ENCODE data around the gene CNKSR1. TPM values are rescaled to one million over a fixed set of nuclear protein-coding genes. Genes with fewer than 3 reads are reported as not detected.
A peak's percentile ranks its signal among the peaks of the same experiment; 100 is the strongest.

CNKSR1 gene
- total and polyA plus RNA-seq, 2 of the 13 experiments (the other 11 are each of a cell fraction or from before 2014, with no cell fraction given): 3.4 to 8.9 TPM

DNA sequence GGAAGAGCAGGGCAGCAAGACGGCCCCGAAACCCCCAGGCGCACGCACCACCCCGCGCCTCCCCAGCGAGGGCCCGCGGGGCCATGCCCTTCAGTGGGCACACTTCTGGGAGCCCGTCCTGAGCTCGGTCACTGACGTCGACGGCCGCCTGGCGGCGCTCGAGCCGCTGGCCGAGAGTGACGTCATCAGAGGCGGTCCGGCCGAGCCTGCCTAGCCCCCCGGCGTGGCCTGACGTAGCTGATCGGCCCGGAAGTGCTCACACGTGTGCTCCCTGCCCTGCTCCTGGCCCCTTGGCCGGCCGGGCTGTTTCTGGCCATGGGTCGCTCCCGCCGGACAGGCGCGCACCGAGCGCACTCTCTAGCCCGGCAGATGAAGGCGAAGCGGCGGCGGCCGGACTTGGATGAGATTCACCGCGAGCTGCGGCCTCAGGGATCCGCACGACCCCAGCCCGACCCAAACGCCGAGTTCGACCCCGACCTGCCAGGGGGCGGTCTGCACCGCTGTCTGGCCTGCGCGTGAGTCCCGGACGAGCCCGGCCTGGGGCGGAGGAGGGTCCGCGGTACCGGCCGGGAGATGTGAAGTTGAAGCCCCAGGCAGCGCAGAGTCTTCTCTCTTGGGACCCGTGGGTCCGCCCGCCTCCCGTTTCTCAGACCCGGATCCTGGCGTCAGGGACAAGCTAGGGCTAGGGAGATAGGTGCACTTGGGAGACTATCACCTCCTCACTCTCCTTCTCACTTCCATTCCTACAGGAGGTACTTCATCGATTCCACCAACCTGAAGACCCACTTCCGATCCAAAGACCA lies 7.4 kb upstream of the CNKSR1 start, which contains the start of gene ZNF593 (continued):
- TF ChIP-seq, protein P1, sequence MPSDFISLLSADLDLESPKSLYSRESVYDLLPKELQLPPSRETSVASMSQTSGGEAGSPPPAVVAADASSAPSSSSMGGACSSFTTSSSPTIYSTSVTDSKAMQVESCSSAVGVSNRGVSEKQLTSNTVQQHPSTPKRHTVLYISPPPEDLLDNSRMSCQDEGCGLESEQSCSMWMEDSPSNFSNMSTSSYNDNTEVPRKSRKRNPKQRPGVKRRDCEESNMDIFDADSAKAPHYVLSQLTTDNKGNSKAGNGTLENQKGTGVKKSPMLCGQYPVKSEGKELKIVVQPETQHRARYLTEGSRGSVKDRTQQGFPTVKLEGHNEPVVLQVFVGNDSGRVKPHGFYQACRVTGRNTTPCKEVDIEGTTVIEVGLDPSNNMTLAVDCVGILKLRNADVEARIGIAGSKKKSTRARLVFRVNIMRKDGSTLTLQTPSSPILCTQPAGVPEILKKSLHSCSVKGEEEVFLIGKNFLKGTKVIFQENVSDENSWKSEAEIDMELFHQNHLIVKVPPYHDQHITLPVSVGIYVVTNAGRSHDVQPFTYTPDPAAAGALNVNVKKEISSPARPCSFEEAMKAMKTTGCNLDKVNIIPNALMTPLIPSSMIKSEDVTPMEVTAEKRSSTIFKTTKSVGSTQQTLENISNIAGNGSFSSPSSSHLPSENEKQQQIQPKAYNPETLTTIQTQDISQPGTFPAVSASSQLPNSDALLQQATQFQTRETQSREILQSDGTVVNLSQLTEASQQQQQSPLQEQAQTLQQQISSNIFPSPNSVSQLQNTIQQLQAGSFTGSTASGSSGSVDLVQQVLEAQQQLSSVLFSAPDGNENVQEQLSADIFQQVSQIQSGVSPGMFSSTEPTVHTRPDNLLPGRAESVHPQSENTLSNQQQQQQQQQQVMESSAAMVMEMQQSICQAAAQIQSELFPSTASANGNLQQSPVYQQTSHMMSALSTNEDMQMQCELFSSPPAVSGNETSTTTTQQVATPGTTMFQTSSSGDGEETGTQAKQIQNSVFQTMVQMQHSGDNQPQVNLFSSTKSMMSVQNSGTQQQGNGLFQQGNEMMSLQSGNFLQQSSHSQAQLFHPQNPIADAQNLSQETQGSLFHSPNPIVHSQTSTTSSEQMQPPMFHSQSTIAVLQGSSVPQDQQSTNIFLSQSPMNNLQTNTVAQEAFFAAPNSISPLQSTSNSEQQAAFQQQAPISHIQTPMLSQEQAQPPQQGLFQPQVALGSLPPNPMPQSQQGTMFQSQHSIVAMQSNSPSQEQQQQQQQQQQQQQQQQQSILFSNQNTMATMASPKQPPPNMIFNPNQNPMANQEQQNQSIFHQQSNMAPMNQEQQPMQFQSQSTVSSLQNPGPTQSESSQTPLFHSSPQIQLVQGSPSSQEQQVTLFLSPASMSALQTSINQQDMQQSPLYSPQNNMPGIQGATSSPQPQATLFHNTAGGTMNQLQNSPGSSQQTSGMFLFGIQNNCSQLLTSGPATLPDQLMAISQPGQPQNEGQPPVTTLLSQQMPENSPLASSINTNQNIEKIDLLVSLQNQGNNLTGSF (CRISPR knock-in tag; IDR thresholded peaks at IDR 0.05): peak; percentile 56; the same call in 1 of the 2 replicates
- TF ChIP-seq, protein P2, sequence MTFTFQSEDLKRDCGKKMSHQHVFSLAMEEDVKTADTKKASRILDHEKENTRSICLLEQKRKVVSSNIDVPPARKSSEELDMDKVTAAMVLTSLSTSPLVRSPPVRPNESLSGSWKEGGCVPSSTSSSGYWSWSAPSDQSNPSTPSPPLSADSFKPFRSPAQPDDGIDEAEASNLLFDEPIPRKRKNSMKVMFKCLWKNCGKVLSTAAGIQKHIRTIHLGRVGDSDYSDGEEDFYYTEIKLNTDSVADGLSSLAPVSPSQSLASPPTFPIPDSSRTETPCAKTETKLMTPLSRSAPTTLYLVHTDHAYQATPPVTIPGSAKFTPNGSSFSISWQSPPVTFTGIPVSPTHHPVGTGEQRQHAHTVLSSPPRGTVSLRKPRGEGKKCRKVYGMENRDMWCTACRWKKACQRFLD (CRISPR knock-in tag; IDR thresholded peaks at IDR 0.05; ENCODE audit: borderline replicate concordance): peak; percentile 89; the same call in 1 of the 2 replicates
- TF ChIP-seq JDP2 (CRISPR knock-in tag; IDR thresholded peaks at IDR 0.05; ENCODE audit: borderline replicate concordance) (no peak; the same call in 1 of the 2 replicates), ZFP90 (CRISPR knock-in tag; IDR thresholded peaks at IDR 0.05; ENCODE audit: borderline replicate concordance) (peak; percentile 97), ZNF780A (CRISPR knock-in tag; IDR thresholded peaks at IDR 0.05) (0 out of 2 replicates have a peak, but pooled peaks have one; percentile 71), GABPB1 (CRISPR knock-in tag; IDR thresholded peaks at IDR 0.05) (peak; percentile 98), ZNF142 (CRISPR knock-in tag; IDR thresholded peaks at IDR 0.05) (peak; percentile 93), BORCS8-MEF2B (CRISPR knock-in tag; IDR thresholded peaks at IDR 0.05) (peak; percentile 90; the same call in 1 of the 2 replicates), GRHL1 (CRISPR knock-in tag; conservative IDR thresholded peaks at IDR 0.05) (no peak), FOXC1 (CRISPR knock-in tag; IDR thresholded peaks at IDR 0.05; ENCODE audit: borderline replicate concordance) (peak; percentile 86), ZNF629 (CRISPR knock-in tag; conservative IDR thresholded peaks at IDR 0.05) (peak; percentile 59; the same call in 1 of the 2 replicates), ZNF430 (CRISPR knock-in tag; IDR thresholded peaks at IDR 0.05) (peak; percentile 85), ATF1 (CRISPR knock-in tag; IDR thresholded peaks at IDR 0.05) (peak; percentile 97)

Data from HepG2 (cell line).